ENCODE measurements around the gene SLC1A1. TPM values are rescaled to one million over a fixed set of nuclear protein-coding genes. Genes with fewer than 3 reads are reported as not detected.

Gene SLC1A1
- total RNA-seq, 6 experiments from 2014 or later: 22.0 to 82.7 (median 38.7) TPM

DNA sequence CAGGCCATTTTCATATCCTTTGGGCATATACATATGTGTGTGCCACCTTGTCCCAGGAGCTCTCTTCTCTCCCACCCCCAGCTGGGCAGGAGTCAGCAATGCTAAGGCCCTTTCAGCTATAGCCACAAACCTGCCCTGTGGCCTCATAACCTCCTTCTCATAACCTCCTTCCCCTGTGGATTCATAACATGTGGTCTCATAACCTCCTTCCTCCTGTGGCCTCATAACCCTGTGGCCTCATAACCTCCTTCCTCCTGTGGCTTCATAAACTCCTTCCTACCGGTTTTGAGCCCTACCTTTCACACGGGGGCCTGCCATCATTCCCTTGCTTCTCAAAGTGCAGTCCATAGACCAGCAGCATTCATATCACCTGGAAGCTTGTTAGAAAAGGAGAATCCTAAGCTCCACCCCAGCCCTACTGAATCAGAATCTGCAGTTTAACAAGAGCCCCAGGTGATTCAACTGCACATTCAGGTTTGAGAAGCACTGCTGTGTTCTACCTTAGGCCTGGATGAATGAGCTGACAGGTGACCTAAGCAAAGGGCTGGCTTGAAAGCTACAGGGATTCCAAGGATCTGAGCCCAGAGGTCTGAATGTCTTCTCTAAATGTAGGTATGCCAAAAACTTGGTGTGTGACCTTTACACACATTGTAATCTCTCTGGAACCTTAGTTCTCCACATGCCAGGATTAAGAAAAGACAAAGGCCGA lies 129.9 kb downstream of the SLC1A1 start:
- ATAC-seq (no peak), DNase-seq (no peak)
- H3K36me3 ChIP-seq: no peaks in the 10 kb centered on the region
- TF ChIP-seq POLR2A (IDR thresholded peaks at IDR 0.05): no peak
- TF ChIP-seq, protein P1, sequence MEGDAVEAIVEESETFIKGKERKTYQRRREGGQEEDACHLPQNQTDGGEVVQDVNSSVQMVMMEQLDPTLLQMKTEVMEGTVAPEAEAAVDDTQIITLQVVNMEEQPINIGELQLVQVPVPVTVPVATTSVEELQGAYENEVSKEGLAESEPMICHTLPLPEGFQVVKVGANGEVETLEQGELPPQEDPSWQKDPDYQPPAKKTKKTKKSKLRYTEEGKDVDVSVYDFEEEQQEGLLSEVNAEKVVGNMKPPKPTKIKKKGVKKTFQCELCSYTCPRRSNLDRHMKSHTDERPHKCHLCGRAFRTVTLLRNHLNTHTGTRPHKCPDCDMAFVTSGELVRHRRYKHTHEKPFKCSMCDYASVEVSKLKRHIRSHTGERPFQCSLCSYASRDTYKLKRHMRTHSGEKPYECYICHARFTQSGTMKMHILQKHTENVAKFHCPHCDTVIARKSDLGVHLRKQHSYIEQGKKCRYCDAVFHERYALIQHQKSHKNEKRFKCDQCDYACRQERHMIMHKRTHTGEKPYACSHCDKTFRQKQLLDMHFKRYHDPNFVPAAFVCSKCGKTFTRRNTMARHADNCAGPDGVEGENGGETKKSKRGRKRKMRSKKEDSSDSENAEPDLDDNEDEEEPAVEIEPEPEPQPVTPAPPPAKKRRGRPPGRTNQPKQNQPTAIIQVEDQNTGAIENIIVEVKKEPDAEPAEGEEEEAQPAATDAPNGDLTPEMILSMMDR (IDR thresholded peaks at IDR 0.05): no peak
- no peak overlapping the region for H3K27ac ChIP-seq
- H3K4me1 ChIP-seq: peaks cover 0 to 14% (median 6%) of the 10 kb centered on the region in 4 donors
- 64% methylated on average over 3 of the region's 3 CpGs for WGBS (ENCODE audit: insufficient coverage, low coverage, low lambda C conversion rate, missing lambda C conversion rate)
- no peak overlapping the region for H3K4me3 ChIP-seq
- intact Hi-C loops (cut with DNase I): no loop called here
- no peaks in the 10 kb centered on the region for H3K9me3 ChIP-seq
- H3K27me3 ChIP-seq: no peaks in the 10 kb centered on the region

DNA sequence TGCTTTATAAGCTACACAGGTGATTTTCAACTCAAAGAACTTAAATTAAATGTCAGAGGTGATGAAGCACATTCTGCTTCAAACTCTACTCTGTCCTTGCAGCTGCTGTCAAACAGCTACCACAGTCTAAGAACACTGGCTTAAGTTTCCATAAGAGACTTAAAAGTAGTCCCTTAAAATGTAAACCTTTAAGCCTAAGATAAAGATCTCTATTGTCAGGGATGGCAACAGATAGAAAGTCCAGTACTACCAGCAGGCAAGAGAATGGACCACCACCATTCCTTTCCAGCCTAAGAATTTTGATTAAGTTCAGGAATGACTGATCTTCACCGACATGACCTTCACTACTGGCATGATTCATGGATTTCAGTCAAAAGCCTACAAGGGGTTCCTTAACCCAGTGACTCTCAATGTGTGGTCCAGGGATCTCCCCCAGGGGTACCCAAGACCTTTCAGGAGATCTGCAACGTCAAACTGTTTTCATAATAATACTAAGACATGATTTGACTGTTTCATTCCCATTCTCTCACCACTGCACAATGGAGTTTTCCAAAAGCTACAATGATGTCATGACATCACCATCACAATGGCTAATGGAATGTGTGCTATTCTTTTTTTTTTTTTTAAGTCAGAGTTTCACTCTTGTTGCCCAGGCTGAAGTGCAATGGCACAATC lies 130.8 kb downstream of the SLC1A1 start:
- 75% methylated on average over 1 of the region's 2 CpGs for WGBS (ENCODE audit: insufficient coverage, low coverage, low lambda C conversion rate, missing lambda C conversion rate)

DNA sequence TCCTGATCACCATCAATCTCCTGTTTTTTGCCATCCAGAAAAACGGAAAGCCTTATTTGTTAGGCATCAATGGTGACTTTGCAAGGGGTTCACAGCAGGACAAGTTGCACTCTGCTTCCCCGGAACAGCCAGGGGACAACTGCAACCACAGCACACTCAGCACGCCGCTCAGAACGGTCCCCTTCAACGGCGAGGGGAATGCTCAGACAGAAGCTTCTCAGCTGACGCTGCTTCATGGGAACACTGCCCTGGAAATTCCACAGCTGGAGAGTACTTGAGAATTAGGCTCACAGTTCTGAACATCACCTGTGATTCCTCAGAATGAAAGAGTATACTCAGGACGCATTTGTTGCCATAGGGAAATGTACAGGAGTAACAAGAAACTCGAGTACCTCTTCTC lies 131.7 kb downstream of the SLC1A1 start:
- ATAC-seq: no peak
- H3K36me3 ChIP-seq: no peaks in the 10 kb centered on the region
- no peak for TF ChIP-seq POLR2A (IDR thresholded peaks at IDR 0.05)
- TF ChIP-seq, protein P1 (IDR thresholded peaks at IDR 0.05): no peak
- no peaks in the 10 kb centered on the region for H3K9me3 ChIP-seq
- no peak overlapping the region for H3K4me3 ChIP-seq
- no peak overlapping the region for H3K27ac ChIP-seq
- WGBS (ENCODE audit: insufficient coverage, low coverage, low lambda C conversion rate, missing lambda C conversion rate): 85% methylated on average over 4 of the region's 10 CpGs
- H3K4me1 ChIP-seq: no peaks in the 10 kb centered on the region
- no peak for DNase-seq
- intact Hi-C loops (cut with DNase I): no loop called here
- H3K27me3 ChIP-seq: no peaks in the 10 kb centered on the region

More for the DNA sequence above, 130.8 kb downstream of the SLC1A1 start:
- intact Hi-C loops (cut with DNase I): no loop called here
- DNase-seq: no peak
- Histone ChIP-seq H3K27me3 (no peaks in the 10 kb centered on the region), H3K36me3 (no peaks in the 10 kb centered on the region), H3K4me1 (peaks cover 0 to 6% (median 1%) of the 10 kb centered on the region in 4 donors), H3K9me3 (no peaks in the 10 kb centered on the region), H3K27ac (no peak overlapping the region), H3K4me3 (no peak overlapping the region)
- TF ChIP-seq POLR2A (IDR thresholded peaks at IDR 0.05): no peak
- TF ChIP-seq, protein P1 (IDR thresholded peaks at IDR 0.05): no peak
- no peak for ATAC-seq

DNA sequence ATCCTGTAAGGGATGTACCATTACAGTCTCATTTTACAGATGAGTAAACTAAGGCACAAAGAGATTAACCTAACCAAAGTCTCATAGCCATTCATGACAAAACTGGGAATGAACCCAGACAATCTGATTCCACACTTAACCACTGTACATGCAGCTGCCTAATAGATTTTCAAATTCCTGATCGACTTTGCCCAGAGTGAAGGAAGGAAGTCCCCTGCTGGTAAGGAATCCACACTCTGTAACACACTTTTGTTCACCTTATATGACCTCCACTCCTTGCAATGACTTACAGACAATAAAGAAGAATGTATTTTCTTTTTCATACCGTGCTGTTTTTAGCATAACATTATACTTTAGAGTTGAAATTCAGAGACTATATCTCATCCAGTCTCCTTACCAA lies 140.6 kb downstream of the SLC1A1 start:
- ATAC-seq (no peak), DNase-seq (no peak)
- H3K27ac ChIP-seq: no peak overlapping the region
- no peaks in the 10 kb centered on the region for H3K9me3 ChIP-seq
- H3K36me3 ChIP-seq: no peaks in the 10 kb centered on the region
- WGBS (ENCODE audit: insufficient coverage, low coverage, low lambda C conversion rate, missing lambda C conversion rate): 54% methylated on average over 2 of the region's 2 CpGs
- no peaks in the 10 kb centered on the region for H3K27me3 ChIP-seq
- H3K4me3 ChIP-seq: no peak overlapping the region
- intact Hi-C loops (cut with DNase I): loop anchor here in 1 of 2 donors (10.0 kb wide), 1 partner anchor 246 kb away; no protein-coding TSS in a partner anchor
- H3K4me1 ChIP-seq: no peaks in the 10 kb centered on the region
- no peak for TF ChIP-seq POLR2A (IDR thresholded peaks at IDR 0.05)
- TF ChIP-seq, protein P1 (IDR thresholded peaks at IDR 0.05): no peak

Other genes with a start within 250 kb of the SLC1A1 start
- 10 to 100 TPM in 5 of 6 experiments, 1 to 10 TPM in 1; 9.6 to 17.7 (median 11.2) TPM for gene GLIS3, start 190.4 kb upstream of the SLC1A1 start, total RNA-seq
- gene PLPP6, start 171.8 kb downstream of the SLC1A1 start, total RNA-seq: 10 to 100 TPM in 2 of 6 experiments, 1 to 10 TPM in 4; 7.8 to 12.4 (median 9.3) TPM
- gene SPATA6L, start 176.0 kb downstream of the SLC1A1 start, total RNA-seq: 10 to 100 TPM in 1 of 6 experiments, 1 to 10 TPM in 5; 3.7 to 18.8 (median 5.0) TPM
- gene CDC37L1, start 189.1 kb downstream of the SLC1A1 start, total RNA-seq: 10 to 100 TPM; 20.9 to 42.4 (median 30.8) TPM